GM19397 (cell line): ENCODE data around the gene TRIM9.
"Not testable (repeated sequence)": the region's sequence is repeated elsewhere in the genome, so short reads cannot be mapped to it uniquely, and the experiment has no call there.

ENCODE experiments used
- ATAC-seq: cut with Tn5 transposase; IDR thresholded peaks from one replicate; pipeline ENCODE4 v1.9.1; 2021; ENCODE audit warnings: mild to moderate bottlenecking, moderate library complexity; ENCODE audit not compliant: unreplicated experiment

The TRIM9 gene

GRCh38 chr14:51006324-51006723 is 88.6 kb downstream of the TRIM9 start:
- ATAC-seq: no peak

- ATAC-seq: no peak
These were observed 89.9 kb downstream of the TRIM9 start for GRCh38 chr14:51004801-51005526.

GRCh38 chr14:51004352-51004800 is 90.5 kb downstream of the TRIM9 start:
- no peak for ATAC-seq

GRCh38 chr14:51002406-51002999 is 92.4 kb downstream of the TRIM9 start:
- no peak for ATAC-seq

GRCh38 chr14:51000566-51000965 is 94.3 kb downstream of the TRIM9 start:
- ATAC-seq: no peak

- no peak for ATAC-seq
These were observed 95.2 kb downstream of the TRIM9 start for GRCh38 chr14:50999726-51000125.

- ATAC-seq: no peak
These were observed 96.3 kb downstream of the TRIM9 start for GRCh38 chr14:50998612-50999011.

GRCh38 chr14:50997712-50998111 is 97.2 kb downstream of the TRIM9 start:
- no peak for ATAC-seq

GRCh38 chr14:50994158-50994557 is 100.7 kb downstream of the TRIM9 start:
- ATAC-seq: not testable (repeated sequence)

GRCh38 chr14:50985859-50986331 is 109.0 kb downstream of the TRIM9 start:
- no peak for ATAC-seq

GRCh38 chr14:50985124-50985858 is 109.6 kb downstream of the TRIM9 start:
- no peak for ATAC-seq

GRCh38 chr14:50984036-50984710 is 110.7 kb downstream of the TRIM9 start:
- ATAC-seq: no peak

- ATAC-seq: no peak
These were observed 114.7 kb downstream of the TRIM9 start for GRCh38 chr14:50979941-50980850.

GRCh38 chr14:50978888-50979287 is 116.0 kb downstream of the TRIM9 start:
- ATAC-seq: peak; percentile 79

- peak; percentile 5 for ATAC-seq
These were observed 116.4 kb downstream of the TRIM9 start for GRCh38 chr14:50978529-50978871.

GRCh38 chr14:50977863-50978528 is 116.9 kb downstream of the TRIM9 start:
- peak; percentile 57 for ATAC-seq

GRCh38 chr14:50974118-50974517 is 120.8 kb downstream of the TRIM9 start:
- no peak for ATAC-seq

- ATAC-seq: no peak
These were observed 122.2 kb downstream of the TRIM9 start for GRCh38 chr14:50972734-50973133.

GRCh38 chr14:50970886-50971781 is 123.8 kb downstream of the TRIM9 start:
- ATAC-seq: no peak
